K562 (cell line): ENCODE measurements around the gene OR2AT4. TPM values are rescaled to one million over a fixed set of nuclear protein-coding genes. Genes with fewer than 3 reads are reported as not detected.

Experiments used
- ATAC-seq: fragments of 200-7000 bp; cut with Tn5 transposase; 3 replicates; pipeline ENCODE4 v1.9.1; 2020; ENCODE audit warnings: moderate library complexity
- BruUV-seq: library from RNA; stranded (reverse); fragments of 400-500 nt; replicated peaks from 2 replicates; lab custom pipeline; 2021; lab: Mats Ljungman, UMichigan
- CTCF ChIA-PET: fragments of 300-600 bp; formaldehyde crosslinking; extraction: SDS; loops from one replicate; lab custom pipeline; 2021; ENCODE audit warnings: low intra/inter-chr PET ratio; lab: Yijun Ruan, JAX
- POLR2A ChIA-PET: fragments of 300-600, 350-650 bp; sonication (Branson Sonifier 250); formaldehyde crosslinking; extraction: SDS; loops from one replicate; lab custom pipeline; 2021; ENCODE audit warnings: antibody characterized with exemption, inconsistent platforms; lab: Yijun Ruan, JAX
- DNase-seq, 4 experiments: peaks; one replicate each; pipeline versions ENCODE4 v3.0.0 to v3.0.0-alpha.2; 2011 to 2018; ENCODE audit warnings: low spot score in 3 of 4, mixed read lengths in 3 of 4; ENCODE audit errors: extremely low read depth in 1 of 4
- FAIRE-seq: peaks from 2 replicates; lab custom pipeline; 2011; peaks lifted over from hg19 to GRCh38; lab: Jason Lieb, UNC
- H2AFZ ChIP-seq: 2 replicates; pipeline ENCODE4 v1.6.0; 2011; ENCODE audit warnings: low read depth, low read length, control low read depth, inconsistent platforms
- H3K27ac ChIP-seq: fragments of 200-600 bp; 3 replicates; pipeline ENCODE4 v1.8.0; 2011; ENCODE audit warnings: low read depth, mild to moderate bottlenecking, control low read depth, inconsistent platforms, low read length, moderate library complexity, mixed read lengths; ENCODE audit errors: extremely low read depth
- H3K27me3 ChIP-seq, 2 experiments: fragments of 300-600 bp in 1 of 2; 2 replicates in 1 of 2; 3 replicates in 1 of 2; pipeline versions ENCODE4 v1.6.0 to v1.8.0; 2011; ENCODE audit warnings: inconsistent platforms in 2 of 2, low read length in 2 of 2, mild to moderate bottlenecking in 1 of 2, mixed read lengths in 1 of 2, moderate library complexity in 1 of 2; ENCODE audit not compliant: control insufficient read depth in 2 of 2, insufficient read depth in 2 of 2
- H3K36me3 ChIP-seq: fragments of 300-600 bp; 3 replicates; pipeline ENCODE4 v1.8.0; 2011; ENCODE audit warnings: mild to moderate bottlenecking, low read length, inconsistent platforms; ENCODE audit not compliant: control insufficient read depth, insufficient read depth
- H3K4me1 ChIP-seq, 2 experiments: fragments of 200-600 bp in 1 of 2; replicated peaks in 1 of 2; 2 replicates in 1 of 2; 3 replicates in 1 of 2; pipeline versions ENCODE4 v1.5.1 to v1.8.0; 2011; ENCODE audit warnings: inconsistent platforms in 2 of 2, low read length in 2 of 2, mild to moderate bottlenecking in 1 of 2, mixed read lengths in 1 of 2, moderate library complexity in 1 of 2; ENCODE audit not compliant: control insufficient read depth in 2 of 2, insufficient read depth in 2 of 2
- H3K4me2 ChIP-seq: 2 replicates; pipeline ENCODE4 v1.6.1; 2011; ENCODE audit warnings: low read length, control low read depth, inconsistent platforms, mixed read lengths; ENCODE audit not compliant: insufficient read depth
- H3K4me3 ChIP-seq: fragments of 200-600 bp; sonication (generic), shearing (Covaris generic); 2 replicates; pipeline ENCODE4 v1.5.1; 2016; ENCODE audit warnings: control low read depth, inconsistent platforms
- H3K79me2 ChIP-seq: fragments of 200-600 bp; 3 replicates; pipeline ENCODE4 v1.8.0; 2011; ENCODE audit warnings: low read length, inconsistent platforms; ENCODE audit not compliant: control insufficient read depth, insufficient read depth
- H3K9ac ChIP-seq, 2 experiments: 2 replicates each; pipeline versions ENCODE4 v1.6.0 to v1.6.1; 2011; ENCODE audit warnings: low read depth in 2 of 2, low read length in 2 of 2, control low read depth in 1 of 2, inconsistent platforms in 1 of 2, mild to moderate bottlenecking in 1 of 2, mixed read lengths in 1 of 2; ENCODE audit not compliant: insufficient read depth in 1 of 2
- H3K9me1 ChIP-seq: one replicate; pipeline ENCODE4 v1.6.0; 2011; ENCODE audit warnings: inconsistent platforms, mild to moderate bottlenecking, low read length, moderate library complexity; ENCODE audit not compliant: control insufficient read depth, insufficient read depth
- H3K9me3 ChIP-seq: replicated peaks from 2 replicates; pipeline ENCODE4 v1.5.1; 2011; ENCODE audit warnings: low read depth, low read length, inconsistent platforms; ENCODE audit not compliant: control insufficient read depth, insufficient read depth
- H4K20me1 ChIP-seq: replicated peaks from 2 replicates; pipeline ENCODE4 v1.6.1; 2011; ENCODE audit warnings: low read length, inconsistent platforms, mixed read lengths; ENCODE audit not compliant: control insufficient read depth, insufficient read depth
- ADNP ChIP-seq: fragments of 200-800 bp; sonication (Bioruptor generic); IDR thresholded peaks from 2 replicates; pipeline ENCODE4 v1.6.1; 2016; ENCODE audit warnings: missing genetic modification characterization, missing compliant biosample characterization
- BCOR ChIP-seq: fragments of 450-650 bp; IDR thresholded peaks from 2 replicates; pipeline ENCODE4 v1.6.1; 2016
- KDM1A ChIP-seq, 2 experiments: fragments of 450-650 bp; IDR thresholded peaks; 2 replicates each; pipeline ENCODE4 v1.6.1; 2016; ENCODE audit warnings: mild to moderate bottlenecking in 2 of 2
- RBM25 ChIP-seq: fragments of 200-400 bp; formaldehyde crosslinking; IDR thresholded peaks from 2 replicates; pipeline ENCODE4 v1.6.1; 2018; ENCODE audit warnings: low read length, low read depth, moderate library complexity; ENCODE audit not compliant: severe bottlenecking
- WGBS: fragments of 100-300 bp; shearing (Covaris generic); methylation state at CpG from one replicate; pipeline ENCODE4 v1.1.6; 2016; ENCODE audit warnings: low coverage, mixed read lengths; ENCODE audit not compliant: insufficient coverage; ENCODE audit errors: missing lambda C conversion rate; 5-methylcytosine and 5-hydroxymethylcytosine counted together
- in situ Hi-C: fragments of 300-500 bp; cut with MboI; formaldehyde crosslinking; loops from 4 replicates; pipeline ENCODE4 v1.15.0; 2018; ENCODE audit warnings: inconsistent platforms, mixed read lengths
- intact Hi-C: fragments of 100-400 bp; cut with micrococcal nuclease; formaldehyde crosslinking; loops from 2 replicates; pipeline ENCODE4 v1.14.2; 2022
- polyA plus RNA-seq, 8 experiments: library from polyadenylated mRNA; depleted of rRNA in 4 of 8; stranded (reverse) in 5 of 8; unstranded in 3 of 8; fragments of >200 nt; fragmentation: Nextera tagmentation in 2 of 8; fragmentation: Illumina TruSeq in 1 of 8; extraction: Ambion mirVana in 2 of 8; extraction: Trizol in 1 of 8; gene quantifications; 2 replicates each; pipeline versions ENCODE4 v1.2.1 to v1.2.3, GENCODE V29; 2011 to 2014; ENCODE audit warnings: inconsistent platforms in 1 of 8, missing spikeins in 1 of 8
- total RNA-seq, 7 experiments: library from RNA; depleted of rRNA in 6 of 7; stranded (reverse); fragments of >200 nt in 6 of 7; fragmentation: Illumina TruSeq in 2 of 7; extraction: Trizol in 2 of 7; gene quantifications; 2 replicates each; pipeline versions ENCODE4 v1.2.1 to v1.2.3, GENCODE V29; 2011 to 2021; ENCODE audit warnings: low replicate concordance in 1 of 7
- TF ChIP-seq, protein P1 (sequence below), 2 experiments: fragments of 450-650 bp; formaldehyde crosslinking in 1 of 2; IDR thresholded peaks; 2 replicates each; pipeline versions ENCODE4 v1.4.0 to v1.6.1; 2014 to 2020; ENCODE audit warnings: mild to moderate bottlenecking in 2 of 2, borderline replicate concordance in 1 of 2, low read depth in 1 of 2

Gene OR2AT4
- total and polyA plus RNA-seq, 9 of the 15 experiments (the other 6 are each of a cell fraction or from before 2014, with no cell fraction given), result 0.86 to 3.1 (median 2.0) TPM

- TF ChIP-seq BCOR, result peak; percentile 70; the same call in 1 of the 2 replicates
- TF ChIP-seq KDM1A (IDR thresholded peaks at IDR 0.05), result peak in 1 of 2 experiments; percentile 18; a peak in 1 of 4 replicates
- TF ChIP-seq ADNP (tag), result 0 out of 2 replicates have a peak, but pooled peaks have one; percentile 30
- peak; percentile 76 for TF ChIP-seq RBM25
- TF ChIP-seq, protein P1, sequence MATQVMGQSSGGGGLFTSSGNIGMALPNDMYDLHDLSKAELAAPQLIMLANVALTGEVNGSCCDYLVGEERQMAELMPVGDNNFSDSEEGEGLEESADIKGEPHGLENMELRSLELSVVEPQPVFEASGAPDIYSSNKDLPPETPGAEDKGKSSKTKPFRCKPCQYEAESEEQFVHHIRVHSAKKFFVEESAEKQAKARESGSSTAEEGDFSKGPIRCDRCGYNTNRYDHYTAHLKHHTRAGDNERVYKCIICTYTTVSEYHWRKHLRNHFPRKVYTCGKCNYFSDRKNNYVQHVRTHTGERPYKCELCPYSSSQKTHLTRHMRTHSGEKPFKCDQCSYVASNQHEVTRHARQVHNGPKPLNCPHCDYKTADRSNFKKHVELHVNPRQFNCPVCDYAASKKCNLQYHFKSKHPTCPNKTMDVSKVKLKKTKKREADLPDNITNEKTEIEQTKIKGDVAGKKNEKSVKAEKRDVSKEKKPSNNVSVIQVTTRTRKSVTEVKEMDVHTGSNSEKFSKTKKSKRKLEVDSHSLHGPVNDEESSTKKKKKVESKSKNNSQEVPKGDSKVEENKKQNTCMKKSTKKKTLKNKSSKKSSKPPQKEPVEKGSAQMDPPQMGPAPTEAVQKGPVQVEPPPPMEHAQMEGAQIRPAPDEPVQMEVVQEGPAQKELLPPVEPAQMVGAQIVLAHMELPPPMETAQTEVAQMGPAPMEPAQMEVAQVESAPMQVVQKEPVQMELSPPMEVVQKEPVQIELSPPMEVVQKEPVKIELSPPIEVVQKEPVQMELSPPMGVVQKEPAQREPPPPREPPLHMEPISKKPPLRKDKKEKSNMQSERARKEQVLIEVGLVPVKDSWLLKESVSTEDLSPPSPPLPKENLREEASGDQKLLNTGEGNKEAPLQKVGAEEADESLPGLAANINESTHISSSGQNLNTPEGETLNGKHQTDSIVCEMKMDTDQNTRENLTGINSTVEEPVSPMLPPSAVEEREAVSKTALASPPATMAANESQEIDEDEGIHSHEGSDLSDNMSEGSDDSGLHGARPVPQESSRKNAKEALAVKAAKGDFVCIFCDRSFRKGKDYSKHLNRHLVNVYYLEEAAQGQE (IDR thresholded peaks at IDR 0.05; ENCODE audit: borderline replicate concordance), result no peak
- TF ChIP-seq, protein P1 (CRISPR knock-in tag; IDR thresholded peaks at IDR 0.05; ENCODE audit: low read depth), result no peak
- CTCF ChIA-PET, result no interaction called here
- H3K9me1 ChIP-seq, result no peaks in the 10 kb centered on the region
- intact Hi-C loops (no loop called here), in situ Hi-C loops (no loop called here)
- no peaks in the 10 kb centered on the region for H3K79me2 ChIP-seq
- no peak for ATAC-seq
- H3K27me3 ChIP-seq, result no peaks in the 10 kb centered on the region
- no peaks in the 10 kb centered on the region for H3K9me3 ChIP-seq
- 32% methylated on average over 2 of the region's 2 CpGs for WGBS
- H4K20me1 ChIP-seq, result no peaks in the 10 kb centered on the region
- no peak overlapping the region for H2AFZ ChIP-seq
- H3K9ac ChIP-seq, result no peak overlapping the region
- no peaks in the 10 kb centered on the region; a peak in 2 of 5 replicates for H3K4me1 ChIP-seq
- POLR2A ChIA-PET, result interaction anchor here (0.5 kb wide), 1 partner anchor 36 kb away, joined by 3 read pairs; no protein-coding TSS in a partner anchor
- no peak for FAIRE-seq
- H3K4me3 ChIP-seq, result no peak overlapping the region
- BruUV-seq, result no TSS peak
- no peak for DNase-seq
- no peak overlapping the region for H3K27ac ChIP-seq
- H3K36me3 ChIP-seq, result no peaks in the 10 kb centered on the region
- H3K4me2 ChIP-seq, result no peak overlapping the region
These were observed 29.9 kb upstream of the OR2AT4 start for GRCh38 chr11:75126564-75126963.
